Measurements from ENCODE around the gene UPP1.

Gene UPP1

GRCh38 chr7:48085942-48086341, 3.1 kb upstream of the UPP1 start:
- no peaks in the 10 kb centered on the region for H3K36me3 ChIP-seq (ENCODE audit: insufficient read depth, low read length)
- H3K9ac ChIP-seq (ENCODE audit: low read length) = no peak overlapping the region
- H3K4me1 ChIP-seq (ENCODE audit: insufficient read depth, low read length, severe bottlenecking) = peaks cover 47% of the 10 kb centered on the region
- no peak overlapping the region for H3K4me2 ChIP-seq (ENCODE audit: low read length)
- H3K9me2 ChIP-seq (ENCODE audit: low read depth, low read length) = no peaks in the 10 kb centered on the region
- no peak overlapping the region for H3K4me3 ChIP-seq (ENCODE audit: low read depth, low read length, poor library complexity, severe bottlenecking)
- no peak overlapping the region for H2AFZ ChIP-seq (ENCODE audit: low read length)
- no peaks in the 10 kb centered on the region for H3K9me3 ChIP-seq (ENCODE audit: low read length)
- H3F3A ChIP-seq (ENCODE audit: insufficient read depth, low read length) = no peaks in the 10 kb centered on the region
- no peaks in the 10 kb centered on the region for H3K27me3 ChIP-seq (ENCODE audit: insufficient read depth, low read length)
- no peaks in the 10 kb centered on the region for H4K20me1 ChIP-seq (ENCODE audit: insufficient read depth, low read length)
- H3K79me2 ChIP-seq (ENCODE audit: insufficient read depth, low read length) = no peaks in the 10 kb centered on the region
- TF ChIP-seq EZH2 (IDR thresholded peaks at IDR 0.05; ENCODE audit: borderline replicate concordance, low read length) = no peak
- TF ChIP-seq, protein P1, sequence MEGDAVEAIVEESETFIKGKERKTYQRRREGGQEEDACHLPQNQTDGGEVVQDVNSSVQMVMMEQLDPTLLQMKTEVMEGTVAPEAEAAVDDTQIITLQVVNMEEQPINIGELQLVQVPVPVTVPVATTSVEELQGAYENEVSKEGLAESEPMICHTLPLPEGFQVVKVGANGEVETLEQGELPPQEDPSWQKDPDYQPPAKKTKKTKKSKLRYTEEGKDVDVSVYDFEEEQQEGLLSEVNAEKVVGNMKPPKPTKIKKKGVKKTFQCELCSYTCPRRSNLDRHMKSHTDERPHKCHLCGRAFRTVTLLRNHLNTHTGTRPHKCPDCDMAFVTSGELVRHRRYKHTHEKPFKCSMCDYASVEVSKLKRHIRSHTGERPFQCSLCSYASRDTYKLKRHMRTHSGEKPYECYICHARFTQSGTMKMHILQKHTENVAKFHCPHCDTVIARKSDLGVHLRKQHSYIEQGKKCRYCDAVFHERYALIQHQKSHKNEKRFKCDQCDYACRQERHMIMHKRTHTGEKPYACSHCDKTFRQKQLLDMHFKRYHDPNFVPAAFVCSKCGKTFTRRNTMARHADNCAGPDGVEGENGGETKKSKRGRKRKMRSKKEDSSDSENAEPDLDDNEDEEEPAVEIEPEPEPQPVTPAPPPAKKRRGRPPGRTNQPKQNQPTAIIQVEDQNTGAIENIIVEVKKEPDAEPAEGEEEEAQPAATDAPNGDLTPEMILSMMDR (IDR thresholded peaks at IDR 0.05; ENCODE audit: low read length) = no peak
- H3K27ac ChIP-seq (ENCODE audit: low read depth, low read length, poor library complexity, severe bottlenecking) = peak overlapping the region; percentile 90

DNA sequence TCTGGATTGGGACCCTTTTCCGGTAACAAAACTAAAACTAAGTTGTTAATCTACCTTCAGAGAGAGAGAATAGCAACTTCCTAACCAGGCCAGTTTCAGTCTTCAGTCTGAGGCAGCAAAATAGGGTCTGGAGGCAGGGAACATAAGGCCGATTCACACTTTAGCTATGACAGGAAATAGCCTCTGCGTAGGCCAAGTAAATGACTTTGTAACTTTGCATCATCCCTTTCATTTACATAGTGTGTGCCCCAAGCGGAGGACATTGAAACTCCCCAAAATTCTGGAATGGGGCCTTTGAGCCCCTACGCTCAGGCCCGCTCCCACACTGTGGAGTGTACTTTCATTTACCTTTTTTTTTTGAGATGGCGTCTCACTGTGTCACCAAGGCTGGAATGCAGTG, 1.7 kb upstream of the UPP1 start:
- Histone ChIP-seq H3K9ac (ENCODE audit: low read length) (peak overlapping the region; percentile 2; the same call in 1 of the 2 replicates), H3K4me1 (ENCODE audit: insufficient read depth, low read length, severe bottlenecking) (peaks cover 47% of the 10 kb centered on the region), H3K27me3 (ENCODE audit: insufficient read depth, low read length) (no peaks in the 10 kb centered on the region), H4K20me1 (ENCODE audit: insufficient read depth, low read length) (no peaks in the 10 kb centered on the region), H3F3A (ENCODE audit: insufficient read depth, low read length) (no peaks in the 10 kb centered on the region), H3K9me2 (ENCODE audit: low read depth, low read length) (no peaks in the 10 kb centered on the region), H3K9me3 (ENCODE audit: low read length) (no peaks in the 10 kb centered on the region), H3K4me3 (ENCODE audit: low read depth, low read length, poor library complexity, severe bottlenecking) (peak overlapping the region; percentile 66), H2AFZ (ENCODE audit: low read length) (no peak overlapping the region), H3K27ac (ENCODE audit: low read depth, low read length, poor library complexity, severe bottlenecking) (peak overlapping the region; percentile 90), H3K4me2 (ENCODE audit: low read length) (peak overlapping the region; percentile 93; the same call in 1 of the 2 replicates), H3K79me2 (ENCODE audit: insufficient read depth, low read length) (no peaks in the 10 kb centered on the region), H3K36me3 (ENCODE audit: insufficient read depth, low read length) (no peaks in the 10 kb centered on the region)
- TF ChIP-seq, protein P1 (IDR thresholded peaks at IDR 0.05; ENCODE audit: low read length) = no peak
- TF ChIP-seq EZH2 (IDR thresholded peaks at IDR 0.05; ENCODE audit: borderline replicate concordance, low read length) = no peak

DNA sequence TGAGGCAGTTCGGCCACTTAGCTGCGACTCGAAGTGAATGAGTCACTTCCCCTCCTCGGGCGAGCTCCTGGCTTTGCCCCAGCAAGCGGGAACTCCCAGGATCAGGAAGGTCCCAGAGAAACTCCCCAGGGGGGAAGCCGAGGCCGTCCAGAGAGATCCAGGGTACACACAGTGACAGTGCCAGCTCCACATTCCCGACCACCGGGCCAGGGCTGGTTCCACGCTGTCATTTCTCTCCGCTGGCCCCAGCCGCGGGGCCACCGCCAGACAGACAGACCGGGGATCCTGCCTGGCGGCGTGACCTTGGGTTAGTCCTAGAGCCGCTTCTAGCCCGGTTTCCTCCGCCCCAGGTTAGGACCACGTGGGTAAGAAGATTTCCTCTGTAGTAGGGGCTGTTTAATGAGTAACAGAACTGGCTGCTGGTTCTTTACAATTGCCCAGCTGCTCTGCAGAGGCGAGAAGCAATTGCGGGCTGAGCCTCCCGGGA, 463 bp upstream of the UPP1 start:
- no peaks in the 10 kb centered on the region for H3K27me3 ChIP-seq (ENCODE audit: insufficient read depth, low read length)
- H2AFZ ChIP-seq (ENCODE audit: low read length) = no peak overlapping the region; the same call in 1 of the 2 replicates
- H3K79me2 ChIP-seq (ENCODE audit: insufficient read depth, low read length) = no peaks in the 10 kb centered on the region
- H3K27ac ChIP-seq (ENCODE audit: low read depth, low read length, poor library complexity, severe bottlenecking) = peak overlapping the region; percentile 90
- peak overlapping the region; percentile 79 for H3K9ac ChIP-seq (ENCODE audit: low read length)
- peaks cover 47% of the 10 kb centered on the region for H3K4me1 ChIP-seq (ENCODE audit: insufficient read depth, low read length, severe bottlenecking)
- no peaks in the 10 kb centered on the region for H3K9me2 ChIP-seq (ENCODE audit: low read depth, low read length)
- no peak for TF ChIP-seq EZH2 (IDR thresholded peaks at IDR 0.05; ENCODE audit: borderline replicate concordance, low read length)
- TF ChIP-seq, protein P1 (IDR thresholded peaks at IDR 0.05; ENCODE audit: low read length) = no peak
- H3K9me3 ChIP-seq (ENCODE audit: low read length) = no peaks in the 10 kb centered on the region
- H3K4me2 ChIP-seq (ENCODE audit: low read length) = peak overlapping the region; percentile 93
- H3K4me3 ChIP-seq (ENCODE audit: low read depth, low read length, poor library complexity, severe bottlenecking) = peak overlapping the region; percentile 66
- no peaks in the 10 kb centered on the region for H3F3A ChIP-seq (ENCODE audit: insufficient read depth, low read length)
- H4K20me1 ChIP-seq (ENCODE audit: insufficient read depth, low read length) = no peaks in the 10 kb centered on the region
- H3K36me3 ChIP-seq (ENCODE audit: insufficient read depth, low read length) = no peaks in the 10 kb centered on the region

Data from OCI-LY1 (cell line).